ENCODE results near the gene FAM184B.
A peak's percentile ranks its signal among the peaks of the same experiment; 100 is the strongest.

Gene FAM184B

GRCh38 chr4:17636696-17637622 lies 144.5 kb downstream of the FAM184B start:
- peak; percentile 93 for DNase-seq (ENCODE audit: low read depth, low spot score)

- DNase-seq (ENCODE audit: low read depth, low spot score): no peak
Observed at GRCh38 chr4:17636341-17636695, 145.1 kb downstream of the FAM184B start.

GRCh38 chr4:17635056-17635455 lies 146.4 kb downstream of the FAM184B start:
- no peak for DNase-seq (ENCODE audit: low read depth, low spot score)

- DNase-seq (ENCODE audit: low read depth, low spot score): no peak
Observed at GRCh38 chr4:17633600-17633999, 147.8 kb downstream of the FAM184B start.

- DNase-seq (ENCODE audit: low read depth, low spot score): no peak
Observed at GRCh38 chr4:17630228-17630627, 151.2 kb downstream of the FAM184B start.

- DNase-seq (ENCODE audit: low read depth, low spot score): no peak
Observed at GRCh38 chr4:17624821-17625220, 156.6 kb downstream of the FAM184B start.

GRCh38 chr4:17623451-17624001 lies 157.9 kb downstream of the FAM184B start:
- no peak for DNase-seq (ENCODE audit: low read depth, low spot score)

- no peak for DNase-seq (ENCODE audit: low read depth, low spot score)
Observed at GRCh38 chr4:17619416-17620105, 161.9 kb downstream of the FAM184B start.

GRCh38 chr4:17618926-17619325 lies 162.5 kb downstream of the FAM184B start:
- no peak for DNase-seq (ENCODE audit: low read depth, low spot score)

- DNase-seq (ENCODE audit: low read depth, low spot score): no peak
Observed at GRCh38 chr4:17616283-17616682, 165.1 kb downstream of the FAM184B start.

GRCh38 chr4:17614416-17615299 lies 166.8 kb downstream of the FAM184B start, which contains the start of gene MED28:
Gene MED28, plus strand, starts transcription at chr4:17614641. Its CDS starts 14 bp downstream, at chr4:17614655.
- peak; percentile 95 for DNase-seq (ENCODE audit: low read depth, low spot score)

GRCh38 chr4:17613761-17614415 lies 167.5 kb downstream of the FAM184B start:
- DNase-seq (ENCODE audit: low read depth, low spot score): peak; percentile 59

GRCh38 chr4:17605236-17605635 lies 176.2 kb downstream of the FAM184B start:
- no peak for DNase-seq (ENCODE audit: low read depth, low spot score)

GRCh38 chr4:17599826-17600225 lies 181.6 kb downstream of the FAM184B start:
- DNase-seq (ENCODE audit: low read depth, low spot score): no peak

GRCh38 chr4:17597517-17597916 lies 183.9 kb downstream of the FAM184B start:
- DNase-seq (ENCODE audit: low read depth, low spot score): no peak

- no peak for DNase-seq (ENCODE audit: low read depth, low spot score)
Observed at GRCh38 chr4:17595471-17596005, 185.9 kb downstream of the FAM184B start.

- DNase-seq (ENCODE audit: low read depth, low spot score): no peak
Observed at GRCh38 chr4:17589355-17589754, 192.1 kb downstream of the FAM184B start.

GRCh38 chr4:17587094-17587822 lies 194.2 kb downstream of the FAM184B start:
- DNase-seq (ENCODE audit: low read depth, low spot score): no peak

GRCh38 chr4:17584521-17585213 lies 196.8 kb downstream of the FAM184B start:
- peak; percentile 14 for DNase-seq (ENCODE audit: low read depth, low spot score)
